Kidney glomerular epithelial cell (primary cell): Measurements from ENCODE around the gene PGS1.

Source experiments
- DNase-seq: peaks from one replicate; lab custom pipeline; 2025; lab: John Stamatoyannopoulos, UW

PGS1 gene

GRCh38 chr17:78346605-78347250, 31.7 kb upstream of the PGS1 start:
- no peak for DNase-seq

DNA sequence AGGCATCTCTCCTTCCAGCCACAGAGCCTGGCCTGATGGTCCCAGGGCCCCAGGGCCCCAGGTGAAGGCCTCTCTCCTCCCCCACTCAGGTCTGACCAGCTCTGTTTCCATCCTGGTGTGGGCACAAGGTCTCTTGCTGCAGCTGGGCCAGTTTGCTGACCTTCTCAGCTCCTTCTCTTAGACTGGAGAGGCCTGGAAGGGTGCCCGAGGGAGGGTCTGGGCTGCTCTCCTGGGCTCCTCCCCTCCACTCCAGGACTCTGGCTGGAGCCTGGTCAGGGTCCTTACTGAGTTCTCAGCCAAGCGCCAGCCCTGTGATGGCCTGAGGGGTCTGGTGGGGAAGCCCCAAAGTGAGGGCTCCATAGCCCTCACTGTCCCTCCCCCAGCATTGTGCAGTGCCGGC, 31.0 kb upstream of the PGS1 start:
- DNase-seq, result no peak

- DNase-seq, result no peak
Observed at GRCh38 chr17:78348055-78348770, 30.2 kb upstream of the PGS1 start.

DNA sequence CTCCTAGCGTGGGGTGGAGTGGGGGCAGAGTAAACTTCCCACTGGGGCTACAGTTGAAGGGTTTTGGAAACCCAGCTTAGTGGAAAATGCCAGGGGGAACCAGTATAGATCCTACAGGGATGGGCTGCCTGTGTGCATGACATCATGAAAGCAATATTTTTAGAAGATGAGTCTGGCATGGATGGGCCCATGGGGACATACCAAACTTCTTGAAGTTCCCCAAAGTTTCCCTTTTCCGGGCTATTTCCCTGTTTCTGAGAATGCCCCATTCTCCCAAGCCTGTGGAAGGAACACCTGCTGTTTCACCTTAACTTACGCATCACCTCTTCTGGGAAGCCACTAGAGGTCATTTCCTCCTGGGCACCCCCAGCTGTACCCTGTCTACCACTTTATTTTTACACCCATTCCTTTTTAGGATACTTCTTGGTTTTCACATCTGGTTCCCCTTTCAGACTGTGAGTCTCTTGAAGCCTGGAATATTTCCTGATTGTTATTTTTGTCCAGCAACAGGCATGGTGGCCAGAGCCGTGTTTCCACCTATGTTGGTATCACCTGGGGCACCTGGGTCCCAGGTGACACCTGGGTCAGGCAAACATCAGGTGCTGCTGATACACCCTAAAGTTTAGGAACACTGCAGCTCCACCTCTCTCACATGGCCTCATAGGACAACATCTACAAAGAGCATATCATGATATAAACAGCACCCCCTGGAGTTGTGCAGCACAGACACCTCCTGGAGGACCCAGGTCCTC, 28.4 kb upstream of the PGS1 start:
- no peak for DNase-seq

DNA sequence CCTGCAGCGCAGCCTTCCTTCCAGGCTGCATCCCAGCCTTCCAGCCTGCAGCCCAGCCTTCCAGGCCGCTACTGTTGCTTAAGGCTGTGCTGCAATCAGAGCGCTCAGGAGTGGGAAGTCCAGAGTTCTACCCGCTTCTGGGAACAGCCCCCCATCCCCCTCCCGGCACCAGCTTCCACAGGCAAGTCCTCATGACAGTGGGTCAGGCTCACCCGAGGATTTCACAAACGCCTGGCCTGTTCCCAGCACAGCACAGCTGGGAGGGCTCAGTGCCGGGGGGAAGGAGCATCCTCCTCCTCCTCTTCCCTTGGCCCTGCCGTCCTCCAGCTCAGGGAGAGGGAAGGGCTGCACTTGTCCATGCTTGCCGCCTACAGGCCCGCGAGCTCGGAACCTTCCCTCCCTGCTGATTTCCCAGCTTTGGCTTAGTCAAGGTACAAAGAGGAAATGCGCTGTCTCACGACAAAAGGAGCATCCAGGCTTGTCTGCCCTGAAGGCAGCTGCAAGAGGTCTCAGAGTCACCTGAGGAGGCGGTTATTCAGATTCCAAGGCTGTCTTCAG, 26.9 kb upstream of the PGS1 start:
- DNase-seq, result no peak

DNA sequence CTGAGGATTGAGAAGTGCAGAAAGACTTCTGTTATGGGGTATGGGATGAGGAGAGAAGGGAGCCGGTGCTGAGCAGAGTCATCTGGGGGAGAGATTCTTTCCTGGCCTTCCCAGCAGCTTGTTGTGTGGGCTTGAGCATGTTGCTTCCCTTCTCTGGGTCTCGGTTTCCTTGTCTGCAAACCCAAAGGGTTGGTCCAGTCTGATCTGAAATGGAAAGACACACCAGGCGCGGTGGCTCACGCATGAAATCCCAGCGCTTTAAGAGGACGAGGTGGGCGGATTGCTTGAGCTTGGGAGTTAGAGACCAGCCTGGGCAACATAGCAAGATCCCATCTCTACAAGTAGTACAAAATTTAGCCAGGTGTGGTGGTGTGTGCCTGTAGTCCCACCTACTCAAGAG, 24.6 kb upstream of the PGS1 start:
- no peak for DNase-seq

DNA sequence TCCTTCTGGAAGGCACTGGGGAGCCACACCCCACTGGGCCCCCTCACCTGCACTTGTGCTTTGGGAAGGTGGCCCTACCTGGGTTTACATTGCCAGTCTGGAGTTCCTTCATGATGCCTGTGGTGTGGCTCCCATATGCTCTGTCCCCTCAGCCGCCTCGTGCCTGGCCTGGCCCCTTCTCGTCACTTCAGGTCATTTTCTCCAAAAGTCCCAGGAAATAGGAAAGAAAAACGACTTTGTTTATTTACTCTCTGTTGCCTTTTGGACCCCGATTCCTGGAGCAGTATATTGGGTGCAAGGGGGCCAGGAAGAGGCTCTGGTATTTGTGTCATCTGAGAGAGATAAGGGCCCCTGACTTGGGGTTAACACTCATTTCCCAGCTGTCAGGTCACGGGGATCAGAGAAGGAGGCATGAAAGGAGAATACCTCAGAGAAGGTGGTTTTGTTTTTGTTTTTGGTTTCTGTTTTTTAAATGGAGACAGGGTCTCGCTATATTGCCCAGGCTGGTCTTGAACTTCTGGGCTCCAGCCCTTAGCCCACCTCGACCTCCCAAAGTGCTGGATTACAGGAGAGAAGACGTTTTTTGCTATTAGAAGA, 23.3 kb upstream of the PGS1 start:
- no peak for DNase-seq

DNA sequence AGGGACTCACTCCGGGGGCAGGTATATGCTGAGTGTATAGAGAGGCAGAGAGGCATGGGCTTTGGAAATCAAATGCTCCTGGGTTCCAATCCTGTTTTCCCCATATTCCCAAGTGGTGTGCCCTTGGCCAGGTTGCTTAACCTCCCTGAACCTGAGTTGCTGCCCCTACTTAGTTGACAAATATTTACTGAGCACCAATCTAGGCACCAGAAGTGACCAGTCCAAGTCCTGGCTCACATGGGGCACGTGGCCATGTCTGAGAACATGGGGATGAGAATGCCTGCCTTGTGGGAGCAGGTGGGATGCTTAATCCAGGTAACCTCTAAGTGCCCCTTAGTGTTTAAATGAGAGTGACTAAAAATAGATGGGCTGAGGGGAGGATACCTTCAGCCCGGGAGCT, 22.7 kb upstream of the PGS1 start:
- DNase-seq, result no peak

GRCh38 chr17:78356101-78356713, 22.2 kb upstream of the PGS1 start:
- DNase-seq, result peak; percentile 74

DNA sequence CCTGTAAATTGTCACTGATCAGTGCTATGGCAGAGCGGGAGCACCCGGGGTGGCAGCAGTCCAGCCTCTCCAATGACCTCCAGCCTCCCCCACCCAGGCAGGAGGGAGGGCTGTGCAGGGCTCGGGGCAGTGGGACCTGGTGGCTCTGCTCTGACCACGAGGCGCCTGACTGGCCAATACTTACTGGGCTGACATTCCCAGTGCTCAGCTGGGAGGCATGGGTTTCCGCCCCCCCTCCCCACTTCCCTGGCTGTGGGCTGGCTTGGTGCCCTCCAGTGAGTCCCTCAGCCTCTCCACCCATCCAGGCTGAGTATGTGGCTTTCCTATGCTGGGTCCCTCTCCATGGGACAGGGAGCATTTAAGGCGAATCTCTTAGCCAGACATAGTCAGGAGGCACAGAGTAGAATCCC, 21.3 kb upstream of the PGS1 start:
- DNase-seq, result no peak

GRCh38 chr17:78357672-78358537, 20.5 kb upstream of the PGS1 start:
- no peak for DNase-seq

DNA sequence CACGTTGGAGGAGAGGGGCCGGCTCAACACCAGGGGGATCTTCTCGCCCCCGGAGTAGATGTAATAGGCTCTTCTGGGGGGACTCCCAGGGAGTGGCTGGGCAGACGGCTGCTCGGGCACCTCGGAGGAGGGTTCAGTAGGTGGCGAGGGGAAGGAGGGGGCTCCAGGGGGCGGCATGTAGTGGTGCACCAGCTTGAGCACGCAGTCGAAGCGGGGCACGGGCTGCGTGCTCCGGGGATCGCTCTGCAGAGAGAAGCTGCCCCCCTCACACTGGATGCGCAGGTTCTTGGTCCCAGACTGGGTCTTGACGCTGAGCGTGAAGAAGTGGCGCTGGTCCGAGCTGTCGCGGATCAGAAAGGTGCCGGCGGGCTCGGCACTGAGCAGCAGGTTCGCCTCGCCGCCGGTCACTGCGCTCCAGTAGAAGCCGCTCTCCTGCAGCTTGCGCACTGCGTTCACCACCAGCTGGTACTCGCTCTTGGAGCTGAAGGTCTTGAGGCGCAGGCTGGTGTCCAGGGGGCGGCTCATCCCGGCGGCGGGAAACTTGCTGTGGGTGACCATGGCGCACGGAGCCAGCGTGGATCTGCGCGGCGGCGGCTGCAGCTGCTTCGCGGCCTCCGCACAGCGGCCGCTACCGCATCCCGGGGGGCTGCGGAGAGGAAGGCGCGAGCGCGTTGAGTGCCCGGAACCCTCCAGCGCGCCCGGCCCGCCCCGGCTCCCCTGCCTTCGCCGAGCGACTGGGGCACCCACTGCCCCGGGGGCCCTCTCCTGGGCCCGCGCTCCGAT, 19.7 kb upstream of the PGS1 start:
- DNase-seq, result no peak

DNA sequence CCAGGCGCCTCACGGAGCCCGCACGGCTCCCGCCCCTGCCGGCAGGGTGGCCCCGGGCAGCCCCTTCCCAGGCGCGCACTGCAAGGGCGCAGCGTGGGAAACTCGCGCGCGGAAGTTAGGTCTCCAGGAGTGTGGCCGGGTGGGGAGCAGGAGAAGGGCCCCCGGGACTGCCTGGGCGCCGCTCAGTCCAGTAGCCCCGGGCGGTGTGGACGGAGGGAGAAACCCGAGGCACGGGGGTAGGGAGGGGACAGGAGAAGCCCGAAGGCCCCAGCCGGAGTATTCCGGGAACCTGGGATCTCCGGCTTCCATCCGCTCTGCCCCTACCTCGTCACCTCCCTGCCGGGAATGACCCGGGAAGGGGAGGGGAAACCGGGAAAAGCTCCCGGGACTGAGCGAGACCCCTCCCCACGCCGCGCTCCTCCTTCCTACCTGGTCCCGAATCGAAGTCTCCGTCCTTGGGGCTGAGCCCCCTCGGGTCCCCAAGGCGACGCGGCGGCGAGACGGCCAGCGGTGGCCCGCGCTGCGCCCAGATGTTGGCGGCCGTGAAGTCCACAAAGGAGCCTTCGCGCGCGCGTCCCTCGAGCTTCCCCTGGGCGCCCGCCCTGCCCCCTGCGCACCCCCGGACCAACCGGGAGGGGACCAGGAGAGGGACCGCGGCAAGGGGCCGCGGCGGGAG, 19.0 kb upstream of the PGS1 start:
- DNase-seq, result no peak

DNA sequence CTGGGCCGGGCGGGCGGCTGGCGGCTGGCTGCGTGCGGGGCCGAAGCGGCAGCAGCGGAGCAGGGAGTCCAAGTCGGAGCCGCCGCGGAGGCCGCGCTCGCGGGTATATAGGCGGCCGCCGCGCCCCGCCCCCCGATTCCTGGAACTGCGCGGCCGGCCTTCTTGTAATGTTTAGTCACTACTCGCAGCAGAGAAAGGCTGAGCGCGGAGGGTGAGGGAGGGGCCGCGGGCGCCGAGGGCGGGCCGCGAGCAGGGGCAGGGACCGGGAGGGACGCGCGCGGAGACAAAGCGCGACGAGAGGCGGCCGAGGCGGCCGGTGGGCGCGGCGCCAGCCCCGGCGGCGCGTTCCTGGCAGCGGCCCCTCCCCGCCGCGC, 18.5 kb upstream of the PGS1 start, which contains the start of gene SOCS3:
Gene SOCS3 (minus strand): TSS at position 81 of the 374 bp plus-strand sequence. CDS start 982 bp downstream, outside the sequence.
- peak; percentile 85 for DNase-seq

- peak; percentile 80 for DNase-seq
Observed at GRCh38 chr17:78360371-78361224, 17.9 kb upstream of the PGS1 start.

- no peak for DNase-seq
Observed at GRCh38 chr17:78361225-78361701, 17.2 kb upstream of the PGS1 start.

GRCh38 chr17:78362232-78362631, 16.2 kb upstream of the PGS1 start:
- DNase-seq, result no peak

- peak; percentile 65 for DNase-seq
Observed at GRCh38 chr17:78362671-78363070, 15.8 kb upstream of the PGS1 start.
